Measurements from ENCODE around the gene ADD1.

Gene ADD1

DNA sequence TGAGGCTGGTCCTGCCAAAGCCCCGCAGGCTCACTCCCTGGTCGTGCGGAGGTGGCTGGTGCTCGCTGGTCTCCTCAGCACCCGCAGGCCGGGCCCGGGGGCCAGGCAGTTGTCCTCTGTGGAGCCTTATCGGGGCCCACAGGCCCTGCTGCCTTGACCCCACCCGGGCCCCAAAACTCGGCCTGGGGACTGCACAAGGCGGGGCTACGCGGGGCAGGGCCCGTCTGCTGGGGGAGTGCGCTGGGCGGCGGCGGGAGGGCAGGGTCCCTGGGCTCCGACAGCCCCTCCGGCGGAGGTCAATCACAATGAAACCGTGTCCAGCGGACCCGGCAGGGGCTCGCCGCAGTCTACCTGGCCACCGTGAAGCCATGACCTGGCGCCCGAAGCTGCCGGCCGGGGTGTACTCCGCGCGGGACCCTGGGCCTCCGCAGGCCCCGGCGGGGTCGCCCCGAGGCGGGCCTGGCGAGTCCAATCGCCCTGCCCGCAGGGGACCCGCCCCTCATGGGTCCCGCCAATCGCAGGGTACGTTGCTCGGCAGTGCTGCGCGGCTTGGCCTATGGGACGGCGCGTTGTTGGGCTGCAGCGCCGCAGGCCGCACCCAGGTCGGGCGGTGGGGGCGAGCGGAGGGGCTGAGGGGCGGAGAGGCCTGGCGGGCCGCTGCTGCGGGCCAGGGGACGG, at the start of gene ADD1:
TSS of gene ADD1 (plus strand) at position 582 of the 678 bp plus-strand sequence. CDS start 32,072 bp downstream, outside the sequence.
- DNase-seq = peak; percentile 92

- peak; percentile 92 for DNase-seq
Measured at GRCh38 chr4:2794486-2795299, 49.0 kb upstream of the ADD1 start.

GRCh38 chr4:2795300-2795892, 48.2 kb upstream of the ADD1 start:
- DNase-seq = no peak

DNA sequence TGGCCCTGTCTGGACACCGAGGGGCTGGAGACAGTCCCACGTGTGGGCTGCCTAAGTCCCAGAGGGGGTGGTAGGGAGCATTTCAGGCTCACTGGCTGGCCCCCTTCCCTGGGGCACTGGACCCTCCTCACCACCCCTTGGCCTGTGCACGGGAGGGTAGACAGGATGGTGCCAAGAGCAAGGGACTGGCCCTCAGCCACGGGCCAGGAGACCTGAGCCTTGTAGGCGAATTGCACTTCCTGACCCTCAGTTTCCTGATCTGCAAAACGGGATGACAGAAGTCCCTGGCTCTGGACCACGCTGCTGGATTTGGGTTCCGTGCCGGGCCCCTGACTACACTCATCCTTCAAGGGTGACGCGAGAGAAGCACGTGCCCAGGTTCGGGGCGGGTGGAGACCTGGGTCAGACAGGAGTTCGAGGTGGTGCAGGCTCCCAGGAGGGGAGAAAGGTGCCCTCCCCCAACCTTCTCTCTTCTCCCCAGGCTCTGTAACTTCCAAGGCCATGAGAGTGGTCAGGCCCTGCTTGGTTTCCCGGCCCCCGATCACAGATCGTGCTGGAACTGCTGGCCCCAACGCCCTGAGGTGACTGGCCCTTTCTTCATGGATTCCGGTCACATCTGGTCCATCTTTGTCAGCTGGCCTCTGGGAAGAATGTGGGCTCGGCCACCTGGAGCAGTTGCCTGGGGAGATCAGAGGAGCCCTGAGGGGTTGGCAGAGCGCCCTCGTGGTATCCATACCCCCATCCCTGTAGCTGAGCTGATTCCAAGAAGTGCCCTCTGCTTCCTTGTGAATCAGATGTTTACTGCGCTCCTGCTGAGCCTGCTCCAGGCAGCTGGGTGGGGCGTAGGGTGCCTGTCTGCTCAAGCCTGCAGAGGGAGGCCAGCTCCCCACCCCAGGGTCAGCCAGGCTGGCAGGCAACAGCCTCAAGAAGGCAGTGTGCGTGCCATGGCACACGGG, 47.5 kb upstream of the ADD1 start:
- peak; percentile 56 for DNase-seq

GRCh38 chr4:2796849-2797544, 46.6 kb upstream of the ADD1 start:
- DNase-seq = no peak

- DNase-seq = peak; percentile 87
Measured at GRCh38 chr4:2797545-2798305, 45.9 kb upstream of the ADD1 start.

GRCh38 chr4:2798399-2799223, 45.0 kb upstream of the ADD1 start:
- peak; percentile 66 for DNase-seq

DNA sequence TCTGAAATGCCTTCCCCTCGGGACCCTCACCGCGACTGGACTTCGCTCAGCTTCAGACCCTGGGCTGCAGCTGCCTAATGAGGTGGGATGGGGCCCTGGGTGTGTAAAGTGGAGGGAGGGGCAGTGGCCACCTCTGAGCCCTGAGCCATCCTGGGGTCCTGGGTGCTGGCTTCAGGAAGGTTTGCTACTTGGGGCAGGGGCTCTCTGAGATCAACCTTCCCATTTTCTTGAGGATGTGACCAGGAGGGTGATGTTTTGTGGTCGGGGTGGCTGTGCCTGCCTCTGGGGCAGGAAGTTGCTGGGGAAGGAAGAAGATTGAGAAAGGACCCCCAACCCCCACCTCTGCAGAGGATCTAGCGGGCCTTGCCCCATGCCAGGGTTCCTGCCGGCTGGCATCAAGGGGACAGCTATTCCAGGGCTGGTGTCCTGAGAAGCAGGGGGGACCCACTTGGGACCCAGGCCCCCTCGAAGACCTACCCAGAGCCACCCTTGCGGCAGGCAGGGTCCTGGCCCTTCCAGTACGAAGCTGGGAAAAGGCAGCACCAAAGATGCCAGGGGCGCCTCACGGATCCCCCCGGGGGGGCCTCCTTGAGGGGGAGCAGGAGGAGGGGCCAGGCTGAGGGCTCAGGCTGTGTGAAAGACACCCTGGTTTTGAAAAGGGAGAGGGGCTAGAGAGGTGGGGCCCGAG, 44.3 kb upstream of the ADD1 start:
- DNase-seq = no peak

- no peak for DNase-seq
Measured at GRCh38 chr4:2799971-2800690, 43.5 kb upstream of the ADD1 start.

DNA sequence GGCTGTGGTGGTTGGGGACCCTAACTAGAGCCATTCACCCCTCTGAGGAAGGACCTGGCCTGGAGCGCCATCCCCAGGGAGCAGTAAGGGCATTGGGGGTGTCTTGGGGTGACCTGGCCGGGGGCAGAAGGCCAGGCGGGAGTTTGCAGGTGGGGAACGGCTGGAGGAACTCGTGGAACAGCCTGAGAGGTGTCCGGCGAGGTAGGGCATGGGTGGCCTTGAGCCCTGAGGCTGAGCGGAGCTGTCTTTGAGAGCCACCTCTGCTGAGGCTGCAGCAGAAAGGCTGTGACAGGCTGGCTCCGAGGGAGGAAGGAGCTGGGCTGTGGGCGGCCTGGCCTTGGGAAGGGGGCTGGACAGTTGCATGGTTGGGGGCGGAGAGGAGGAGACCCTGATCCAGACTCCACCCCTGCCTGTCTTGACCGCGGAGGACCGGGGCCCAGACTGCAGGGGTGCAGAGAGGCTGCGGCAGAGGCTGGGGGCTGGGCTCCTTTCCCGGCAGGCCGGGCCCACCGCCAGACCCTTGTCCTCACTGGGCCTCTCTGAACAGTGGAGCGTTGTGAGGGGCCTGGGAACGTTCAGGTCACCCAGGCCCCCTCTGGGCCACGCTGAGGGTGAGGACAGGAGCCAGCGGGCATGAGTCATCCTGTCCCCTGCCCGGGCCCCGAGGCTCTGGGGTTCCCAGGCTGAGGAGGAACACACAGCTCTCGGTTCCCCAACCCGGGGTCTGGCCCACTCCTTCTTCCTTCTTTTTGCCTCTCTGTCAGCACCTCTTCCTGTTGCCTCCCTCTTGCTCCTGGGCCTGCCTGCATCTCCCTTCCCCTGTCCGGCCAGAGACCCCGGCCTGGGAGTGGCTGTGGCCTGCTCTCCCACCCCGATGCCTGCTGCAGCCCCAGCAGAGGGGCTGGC, 42.7 kb upstream of the ADD1 start:
- DNase-seq = peak; percentile 26

DNA sequence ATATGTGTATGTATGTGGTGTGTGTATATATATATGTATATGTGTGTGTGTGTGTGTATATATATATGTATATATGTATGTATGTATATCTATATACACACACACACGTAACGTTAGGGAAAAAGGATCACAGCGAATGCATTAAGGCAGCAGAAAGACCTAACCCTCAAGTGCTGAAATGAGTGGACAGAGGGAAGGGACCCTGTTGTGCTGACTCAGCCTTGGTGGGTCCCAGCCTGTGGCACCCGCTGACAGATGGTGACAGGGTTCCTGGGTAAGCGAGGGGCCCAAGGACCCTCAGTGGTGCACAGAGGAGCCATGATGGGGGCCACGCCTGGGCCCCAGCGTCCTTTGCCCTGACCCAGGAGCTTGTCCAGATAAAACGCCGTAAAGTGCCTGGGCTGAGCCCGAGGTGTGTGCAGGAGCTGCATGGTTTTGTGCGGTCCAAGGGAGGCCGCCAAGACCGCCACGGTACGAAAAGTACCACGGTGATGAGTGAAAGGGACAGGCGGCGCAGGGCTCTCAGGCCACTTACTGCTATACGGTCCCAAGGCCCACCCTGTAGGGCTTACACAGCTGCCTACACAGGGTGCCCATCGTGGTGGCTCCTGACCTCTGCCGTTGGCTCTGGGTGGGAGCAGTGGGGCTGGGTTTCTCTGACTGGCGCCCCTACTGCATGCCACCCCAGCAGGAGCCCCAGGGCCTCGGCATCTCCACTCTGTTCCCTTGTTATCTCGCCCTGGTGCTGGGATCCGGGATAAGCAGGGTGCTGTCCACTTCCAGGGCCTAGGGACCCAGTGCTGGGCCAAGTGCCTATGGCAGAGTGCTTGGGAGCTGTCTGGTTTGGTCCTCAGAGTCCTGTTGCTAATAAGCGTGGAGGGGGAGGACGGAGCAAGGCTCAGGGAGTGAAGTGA, 40.8 kb upstream of the ADD1 start:
- DNase-seq = no peak

GRCh38 chr4:2803624-2804448, 39.8 kb upstream of the ADD1 start:
- DNase-seq = peak; percentile 36

DNA sequence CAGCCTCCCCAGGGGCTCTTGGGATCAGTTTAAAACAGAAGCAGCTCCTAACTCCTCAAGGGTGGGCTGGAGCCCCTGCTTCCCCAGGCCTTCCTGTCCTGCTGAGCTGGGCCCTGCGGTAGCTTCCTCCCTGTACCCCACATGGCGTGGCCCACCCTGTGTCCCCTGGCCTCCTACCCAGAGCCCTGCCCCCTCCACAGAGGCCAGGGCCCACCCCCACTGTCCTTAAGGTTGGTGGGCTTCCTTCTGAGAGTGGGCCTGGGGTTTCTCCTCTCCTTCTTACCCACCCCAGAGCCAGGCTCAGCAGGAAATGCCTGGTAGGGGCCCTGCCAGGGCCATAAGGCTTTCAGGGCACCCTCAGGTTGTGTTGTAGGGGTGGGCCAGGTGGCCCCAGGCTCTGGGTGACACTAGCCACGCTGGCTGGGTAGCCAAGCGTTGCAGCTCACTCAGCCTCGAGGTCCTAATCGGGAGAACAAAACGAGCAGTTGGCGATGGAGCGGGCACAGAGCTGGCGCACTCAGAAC, 39.1 kb upstream of the ADD1 start:
- DNase-seq = no peak

GRCh38 chr4:2804973-2805501, 38.6 kb upstream of the ADD1 start:
- no peak for DNase-seq

GRCh38 chr4:2805712-2806389, 37.8 kb upstream of the ADD1 start:
- no peak for DNase-seq

Data from hematopoietic multipotent progenitor cell treated with erythropoietin and hydrocortisone succinate and interleukin-3 and kit ligand, for 8 days (in vitro differentiated cells).